ENCODE measurements around the gene LYPD6.

The LYPD6 gene

DNA sequence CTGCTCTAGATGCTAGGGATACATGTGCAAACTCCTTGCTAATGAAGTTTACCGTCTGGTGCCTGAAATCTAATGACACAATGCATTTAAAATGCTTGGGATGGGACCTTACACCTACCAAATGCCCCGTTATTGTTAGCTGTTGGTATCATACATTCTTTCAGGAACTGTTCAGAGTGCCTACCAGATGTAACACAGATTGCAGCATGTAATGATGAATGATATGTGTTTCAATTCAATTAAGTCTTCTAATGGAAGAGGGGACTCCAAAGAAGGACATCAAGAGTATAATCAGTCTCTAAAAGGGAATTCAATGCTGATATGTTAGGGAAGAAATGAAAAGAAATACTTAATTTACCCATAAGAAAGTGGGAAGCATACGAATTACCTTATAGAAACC lies 3.2 kb downstream of the LYPD6 start:
- TF ChIP-seq, protein P1, sequence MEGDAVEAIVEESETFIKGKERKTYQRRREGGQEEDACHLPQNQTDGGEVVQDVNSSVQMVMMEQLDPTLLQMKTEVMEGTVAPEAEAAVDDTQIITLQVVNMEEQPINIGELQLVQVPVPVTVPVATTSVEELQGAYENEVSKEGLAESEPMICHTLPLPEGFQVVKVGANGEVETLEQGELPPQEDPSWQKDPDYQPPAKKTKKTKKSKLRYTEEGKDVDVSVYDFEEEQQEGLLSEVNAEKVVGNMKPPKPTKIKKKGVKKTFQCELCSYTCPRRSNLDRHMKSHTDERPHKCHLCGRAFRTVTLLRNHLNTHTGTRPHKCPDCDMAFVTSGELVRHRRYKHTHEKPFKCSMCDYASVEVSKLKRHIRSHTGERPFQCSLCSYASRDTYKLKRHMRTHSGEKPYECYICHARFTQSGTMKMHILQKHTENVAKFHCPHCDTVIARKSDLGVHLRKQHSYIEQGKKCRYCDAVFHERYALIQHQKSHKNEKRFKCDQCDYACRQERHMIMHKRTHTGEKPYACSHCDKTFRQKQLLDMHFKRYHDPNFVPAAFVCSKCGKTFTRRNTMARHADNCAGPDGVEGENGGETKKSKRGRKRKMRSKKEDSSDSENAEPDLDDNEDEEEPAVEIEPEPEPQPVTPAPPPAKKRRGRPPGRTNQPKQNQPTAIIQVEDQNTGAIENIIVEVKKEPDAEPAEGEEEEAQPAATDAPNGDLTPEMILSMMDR (IDR thresholded peaks at IDR 0.05; ENCODE audit: low read depth, low read length) = no peak
- no peak for TF ChIP-seq MYC (IDR thresholded peaks at IDR 0.05; ENCODE audit: low read depth, low read length)
- TF ChIP-seq, protein P2, sequence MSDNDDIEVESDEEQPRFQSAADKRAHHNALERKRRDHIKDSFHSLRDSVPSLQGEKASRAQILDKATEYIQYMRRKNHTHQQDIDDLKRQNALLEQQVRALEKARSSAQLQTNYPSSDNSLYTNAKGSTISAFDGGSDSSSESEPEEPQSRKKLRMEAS (IDR thresholded peaks at IDR 0.05; ENCODE audit: low read depth, low read length) = no peak
- TF ChIP-seq POLR2A (IDR thresholded peaks at IDR 0.05; ENCODE audit: extremely low read depth, insufficient read length) = no peak
- H3K4me3 ChIP-seq (ENCODE audit: low read depth, low read length) = no peak overlapping the region
- DNase-seq (ENCODE audit: low read depth) = no peak

DNA sequence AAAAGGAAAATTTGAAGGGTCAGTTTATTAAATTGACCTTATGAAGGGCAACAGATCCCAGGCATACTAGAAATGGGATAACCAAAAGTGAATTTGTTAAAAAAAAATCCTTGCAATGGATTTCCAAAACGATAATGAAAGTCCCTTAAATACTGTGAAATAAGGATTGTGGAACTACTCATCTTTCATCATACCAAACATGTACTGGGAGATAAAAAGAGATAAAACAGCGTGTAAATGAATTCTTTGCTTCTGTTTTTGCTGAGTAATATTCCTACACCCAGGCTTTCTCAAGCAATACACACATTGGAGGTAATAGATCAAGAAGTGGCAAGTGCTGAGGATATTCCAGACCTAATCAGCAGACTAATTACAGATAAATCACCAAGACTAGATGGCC lies 3.8 kb downstream of the LYPD6 start:
- no peak for DNase-seq (ENCODE audit: low read depth)
- H3K4me3 ChIP-seq (ENCODE audit: low read depth, low read length) = no peak overlapping the region
- TF ChIP-seq, protein P2 (IDR thresholded peaks at IDR 0.05; ENCODE audit: low read depth, low read length) = no peak
- TF ChIP-seq MYC (IDR thresholded peaks at IDR 0.05; ENCODE audit: low read depth, low read length) = no peak

DNA sequence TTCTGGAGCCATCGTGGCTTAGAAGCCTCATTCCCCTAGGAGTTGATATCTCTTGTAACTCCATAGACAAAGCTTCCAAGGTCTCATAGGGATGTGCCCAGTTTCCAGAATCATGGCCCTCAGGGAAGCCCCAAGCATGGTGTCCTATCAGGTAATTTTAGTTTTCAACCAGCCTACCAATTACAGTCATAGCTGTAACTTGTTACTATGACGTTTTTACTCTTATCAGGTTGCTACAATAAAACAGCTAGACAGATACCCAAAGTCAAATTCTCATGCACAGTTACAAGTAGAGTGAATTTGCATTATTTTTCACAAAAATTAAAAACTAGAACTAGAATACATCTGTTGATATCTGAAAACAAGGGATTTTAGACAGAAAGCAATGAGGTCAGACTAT lies 8.9 kb downstream of the LYPD6 start:
- no peak for DNase-seq (ENCODE audit: low read depth)
- TF ChIP-seq POLR2A (IDR thresholded peaks at IDR 0.05; ENCODE audit: extremely low read depth, insufficient read length) (no peak), MYC (IDR thresholded peaks at IDR 0.05; ENCODE audit: low read depth, low read length) (no peak)
- TF ChIP-seq, protein P2 (IDR thresholded peaks at IDR 0.05; ENCODE audit: low read depth, low read length) = no peak
- TF ChIP-seq, protein P1 (IDR thresholded peaks at IDR 0.05; ENCODE audit: low read depth, low read length) = no peak
- H3K4me3 ChIP-seq (ENCODE audit: low read depth, low read length) = no peak overlapping the region

DNA sequence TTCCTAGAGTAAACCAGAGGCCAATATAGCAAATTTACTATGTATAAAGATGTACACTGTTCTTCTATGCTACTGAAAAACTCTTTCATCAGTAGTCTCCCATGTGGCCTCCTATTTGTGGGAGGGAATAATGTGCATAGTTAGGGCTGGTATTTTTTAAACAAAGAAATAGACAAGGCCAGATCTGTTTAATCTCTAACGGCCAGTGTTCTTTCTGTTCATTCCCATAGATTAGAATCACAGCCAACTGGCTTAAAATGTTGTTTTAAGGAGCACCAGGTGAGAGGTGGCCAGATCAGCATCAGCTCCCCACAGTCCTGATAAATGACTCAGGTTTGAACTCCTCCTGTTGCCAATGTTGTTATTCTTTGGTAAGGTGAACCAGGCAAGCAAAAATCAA lies 12.1 kb downstream of the LYPD6 start:
- H3K4me3 ChIP-seq (ENCODE audit: low read depth, low read length) = no peak overlapping the region
- TF ChIP-seq MYC (IDR thresholded peaks at IDR 0.05; ENCODE audit: low read depth, low read length) (no peak), POLR2A (IDR thresholded peaks at IDR 0.05; ENCODE audit: extremely low read depth, insufficient read length) (no peak)
- TF ChIP-seq, protein P1 (IDR thresholded peaks at IDR 0.05; ENCODE audit: low read depth, low read length) = no peak
- TF ChIP-seq, protein P2 (IDR thresholded peaks at IDR 0.05; ENCODE audit: low read depth, low read length) = no peak
- DNase-seq (ENCODE audit: low read depth) = no peak

DNA sequence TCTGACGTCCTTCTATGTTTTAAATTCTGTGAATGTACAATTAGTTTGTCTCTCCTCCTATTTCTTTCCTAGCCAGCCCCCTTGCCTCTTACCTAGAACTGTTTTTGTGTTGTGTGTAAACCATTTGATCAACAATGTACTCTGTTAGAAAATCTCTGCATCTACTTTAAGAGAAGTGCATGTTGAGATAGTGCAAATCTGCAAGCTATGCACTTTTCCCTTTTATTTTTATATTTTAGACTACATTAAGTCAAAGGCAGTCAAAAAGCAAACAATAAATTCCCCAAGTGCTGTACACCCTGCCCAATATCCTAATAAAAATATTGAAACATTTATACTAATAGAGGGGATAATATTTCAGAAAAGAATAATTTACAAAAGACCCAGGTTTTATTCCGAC lies 13.7 kb downstream of the LYPD6 start:
- TF ChIP-seq POLR2A (IDR thresholded peaks at IDR 0.05; ENCODE audit: extremely low read depth, insufficient read length) (no peak), MYC (IDR thresholded peaks at IDR 0.05; ENCODE audit: low read depth, low read length) (no peak)
- TF ChIP-seq, protein P2 (IDR thresholded peaks at IDR 0.05; ENCODE audit: low read depth, low read length) = no peak
- TF ChIP-seq, protein P1 (IDR thresholded peaks at IDR 0.05; ENCODE audit: low read depth, low read length) = no peak
- no peak overlapping the region for H3K4me3 ChIP-seq (ENCODE audit: low read depth, low read length)
- DNase-seq (ENCODE audit: low read depth) = no peak

DNA sequence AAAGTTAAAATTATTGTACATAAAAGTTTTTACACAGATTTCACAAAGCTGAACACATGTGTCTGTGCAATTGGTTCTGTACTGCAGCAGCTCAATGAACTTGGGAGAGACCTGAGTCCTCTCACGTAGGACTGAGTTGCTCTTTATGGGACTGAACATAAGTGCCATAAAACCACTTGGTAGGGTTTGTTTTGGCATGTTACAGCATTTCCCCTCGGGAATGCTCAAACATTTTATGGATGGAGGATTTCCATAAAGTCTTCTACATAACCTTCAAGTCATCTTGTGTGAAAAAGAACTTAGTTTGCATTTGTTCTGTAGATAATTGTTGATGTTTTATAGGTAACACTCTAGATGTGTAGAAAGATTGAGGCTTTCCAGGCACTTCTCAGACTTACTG lies 15.9 kb downstream of the LYPD6 start:
- DNase-seq (ENCODE audit: low read depth) = no peak
- no peak for TF ChIP-seq MYC (IDR thresholded peaks at IDR 0.05; ENCODE audit: low read depth, low read length)
- TF ChIP-seq POLR2A (IDR thresholded peaks at IDR 0.05; ENCODE audit: extremely low read depth, insufficient read length) = no peak
- TF ChIP-seq, protein P2 (IDR thresholded peaks at IDR 0.05; ENCODE audit: low read depth, low read length) = no peak
- TF ChIP-seq, protein P1 (IDR thresholded peaks at IDR 0.05; ENCODE audit: low read depth, low read length) = no peak
- H3K4me3 ChIP-seq (ENCODE audit: low read depth, low read length) = no peak overlapping the region

Measured in NB4 (cell line).